GM20000 (cell line): ENCODE data around the gene ADGRA1.

Experiments used
- DNase-seq: peaks from one replicate; pipeline ENCODE4 v3.0.0; 2012; ENCODE audit warnings: low spot score
- TF ChIP-seq, protein P1 (sequence below): IDR thresholded peaks from 2 replicates; pipeline ENCODE4 v1.5.1; 2012; ENCODE audit warnings: mild to moderate bottlenecking, control low read depth; ENCODE audit errors: extremely low read depth, missing control alignments

Gene ADGRA1

GRCh38 chr10:133087679-133088178, at the start of gene ADGRA1:
ADGRA1 (plus strand) TSS chr10:133087924; CDS start chr10:133088910, 986 bp downstream.
- DNase-seq = no peak
- TF ChIP-seq, protein P1, sequence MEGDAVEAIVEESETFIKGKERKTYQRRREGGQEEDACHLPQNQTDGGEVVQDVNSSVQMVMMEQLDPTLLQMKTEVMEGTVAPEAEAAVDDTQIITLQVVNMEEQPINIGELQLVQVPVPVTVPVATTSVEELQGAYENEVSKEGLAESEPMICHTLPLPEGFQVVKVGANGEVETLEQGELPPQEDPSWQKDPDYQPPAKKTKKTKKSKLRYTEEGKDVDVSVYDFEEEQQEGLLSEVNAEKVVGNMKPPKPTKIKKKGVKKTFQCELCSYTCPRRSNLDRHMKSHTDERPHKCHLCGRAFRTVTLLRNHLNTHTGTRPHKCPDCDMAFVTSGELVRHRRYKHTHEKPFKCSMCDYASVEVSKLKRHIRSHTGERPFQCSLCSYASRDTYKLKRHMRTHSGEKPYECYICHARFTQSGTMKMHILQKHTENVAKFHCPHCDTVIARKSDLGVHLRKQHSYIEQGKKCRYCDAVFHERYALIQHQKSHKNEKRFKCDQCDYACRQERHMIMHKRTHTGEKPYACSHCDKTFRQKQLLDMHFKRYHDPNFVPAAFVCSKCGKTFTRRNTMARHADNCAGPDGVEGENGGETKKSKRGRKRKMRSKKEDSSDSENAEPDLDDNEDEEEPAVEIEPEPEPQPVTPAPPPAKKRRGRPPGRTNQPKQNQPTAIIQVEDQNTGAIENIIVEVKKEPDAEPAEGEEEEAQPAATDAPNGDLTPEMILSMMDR = no peak

- no peak for DNase-seq
- TF ChIP-seq, protein P1 = no peak
Measured at GRCh38 chr10:133038036-133038823, 49.5 kb upstream of the ADGRA1 start.

DNA sequence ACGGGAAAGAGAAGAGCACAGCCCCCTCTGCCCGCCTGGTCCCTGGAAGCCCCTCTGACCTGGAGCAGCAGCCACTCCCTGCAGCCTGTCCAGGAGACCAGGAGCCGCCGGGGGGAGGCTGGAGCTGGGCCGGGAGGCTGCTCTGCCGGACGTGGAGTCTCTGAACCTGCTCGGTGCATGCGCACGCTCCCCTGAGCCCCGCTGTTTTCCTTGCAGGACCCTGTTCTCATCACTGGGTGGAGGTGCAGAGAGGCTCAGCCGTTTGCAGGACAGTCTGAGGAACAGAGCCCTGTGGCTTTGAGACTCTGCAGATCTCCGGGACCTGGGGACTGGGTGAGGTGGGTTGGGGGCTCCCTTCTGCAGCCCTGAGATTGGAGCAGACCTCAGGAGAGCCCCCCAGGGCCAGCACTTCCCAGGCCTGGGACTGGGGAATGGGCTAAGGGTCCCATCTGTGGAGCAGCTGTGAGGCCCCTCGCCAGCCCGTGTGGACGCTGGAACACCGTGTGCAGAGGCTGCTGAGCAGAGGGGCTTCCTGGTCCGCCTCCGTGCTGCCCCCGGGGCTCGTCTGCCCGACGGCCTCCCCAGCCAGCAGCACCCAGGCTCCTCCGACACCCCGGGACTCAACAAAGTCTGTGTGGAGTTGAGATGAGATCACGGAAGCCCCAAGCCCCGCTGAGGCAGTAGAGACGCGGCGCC, 48.5 kb upstream of the ADGRA1 start:
- TF ChIP-seq, protein P1 = no peak
- no peak for DNase-seq

GRCh38 chr10:133039803-133040165, 47.9 kb upstream of the ADGRA1 start:
- DNase-seq = no peak

GRCh38 chr10:133040198-133040597, 47.5 kb upstream of the ADGRA1 start:
- DNase-seq = no peak
- TF ChIP-seq, protein P1 = no peak

More at GRCh38 chr10:133039803-133040165, 47.9 kb upstream of the ADGRA1 start:
- TF ChIP-seq, protein P1 = no peak

DNA sequence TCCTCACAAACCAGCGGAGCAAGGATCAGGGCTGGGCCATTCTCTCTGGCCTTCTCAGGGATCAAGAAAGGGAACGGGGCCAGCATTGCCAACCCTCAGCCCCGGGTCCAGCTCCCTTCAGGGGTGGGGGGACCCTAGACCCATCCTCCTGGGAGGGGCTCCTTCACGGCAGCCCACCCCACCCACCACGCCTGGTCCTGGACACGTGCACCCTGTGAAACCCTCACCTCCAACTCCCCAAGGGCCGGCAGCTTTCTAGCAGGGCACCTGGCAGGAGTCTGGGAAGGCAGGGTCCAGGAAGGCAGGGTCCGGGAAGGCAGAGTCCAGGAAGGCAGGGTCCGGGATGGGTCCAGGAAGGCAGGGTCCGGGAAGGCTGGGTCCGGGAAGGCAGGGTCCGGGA, 46.6 kb upstream of the ADGRA1 start:
- no peak for DNase-seq
- TF ChIP-seq, protein P1 = no peak

DNA sequence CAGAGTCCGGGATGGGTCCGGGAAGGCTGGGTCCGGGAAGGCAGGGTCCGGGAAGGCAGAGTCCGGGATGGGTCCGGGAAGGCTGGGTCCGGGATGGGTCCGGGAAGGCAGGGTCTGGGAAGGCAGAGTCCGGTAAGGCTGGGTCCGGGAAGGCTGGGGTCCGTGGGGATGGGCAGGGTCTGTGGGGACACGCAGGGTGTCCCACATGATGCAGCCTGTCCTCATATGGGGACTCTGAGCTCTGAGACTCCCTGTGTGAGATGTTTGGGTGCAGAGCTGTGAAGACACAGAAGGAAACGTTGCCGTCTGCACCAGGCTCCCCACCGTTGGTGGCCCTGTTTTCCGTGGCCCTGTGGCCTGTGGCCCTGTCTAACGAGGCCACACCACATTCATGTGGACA, 45.7 kb upstream of the ADGRA1 start:
- TF ChIP-seq, protein P1 = no peak

More for the DNA sequence above, 45.7 kb upstream of the ADGRA1 start:
- DNase-seq = no peak
